GM12865 (cell line): Measurements from ENCODE around the gene AMT.
A peak's percentile ranks its signal among the peaks of the same experiment; 100 is the strongest.

Experiments
- DNase-seq: peaks from one replicate; pipeline ENCODE4 v3.0.0; 2010; ENCODE audit warnings: low read depth
- H3K4me3 ChIP-seq: 2 replicates; pipeline ENCODE4 v1.5.1; 2011; ENCODE audit warnings: mild to moderate bottlenecking, low read depth, low read length, control low read depth
- TF ChIP-seq, protein P1 (sequence below): IDR thresholded peaks from 2 replicates; pipeline ENCODE4 v1.5.1; 2011; ENCODE audit warnings: low read length, control low read depth, low read depth, inconsistent platforms; ENCODE audit not compliant: insufficient read depth; ENCODE audit errors: missing control alignments

AMT gene

DNA sequence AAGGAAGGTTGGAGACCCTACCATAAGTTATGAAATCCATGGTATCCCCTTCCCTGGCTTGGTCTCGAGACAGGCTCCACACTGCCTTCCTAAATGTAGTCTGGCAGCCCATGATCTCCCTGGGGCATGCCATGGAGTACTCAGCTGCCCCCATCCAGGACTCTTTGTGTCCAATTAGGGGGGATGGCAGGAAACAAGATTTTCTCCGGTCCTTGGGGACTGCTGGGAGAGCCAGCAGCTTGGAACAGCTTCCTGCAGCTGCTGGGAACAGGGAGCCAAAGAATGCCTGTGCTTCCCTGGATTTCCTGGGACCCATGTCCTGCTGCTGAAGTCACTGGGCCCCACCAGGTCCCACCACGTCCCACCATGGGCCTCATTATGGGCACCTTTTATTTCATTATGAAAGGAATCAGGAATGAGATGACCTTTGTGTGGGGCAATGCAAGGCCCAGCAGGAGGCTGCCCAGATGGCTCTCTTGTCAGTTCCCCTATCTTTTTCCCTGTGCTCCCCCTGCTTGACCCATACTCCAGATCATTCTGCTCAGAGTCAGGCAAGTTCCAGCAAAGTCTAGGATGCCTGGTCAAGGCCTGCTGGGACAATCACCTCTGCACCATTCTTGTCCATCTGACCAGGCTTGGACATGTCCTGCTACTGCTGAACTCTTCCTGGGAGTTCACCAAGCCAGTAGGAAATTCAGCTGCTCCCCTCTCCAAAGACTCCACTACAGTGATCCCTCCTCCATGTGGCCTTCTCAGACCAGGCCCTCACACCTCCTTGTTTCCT, 32.8 kb upstream of the AMT start:
- H3K4me3 ChIP-seq: no peak overlapping the region
- TF ChIP-seq, protein P1, sequence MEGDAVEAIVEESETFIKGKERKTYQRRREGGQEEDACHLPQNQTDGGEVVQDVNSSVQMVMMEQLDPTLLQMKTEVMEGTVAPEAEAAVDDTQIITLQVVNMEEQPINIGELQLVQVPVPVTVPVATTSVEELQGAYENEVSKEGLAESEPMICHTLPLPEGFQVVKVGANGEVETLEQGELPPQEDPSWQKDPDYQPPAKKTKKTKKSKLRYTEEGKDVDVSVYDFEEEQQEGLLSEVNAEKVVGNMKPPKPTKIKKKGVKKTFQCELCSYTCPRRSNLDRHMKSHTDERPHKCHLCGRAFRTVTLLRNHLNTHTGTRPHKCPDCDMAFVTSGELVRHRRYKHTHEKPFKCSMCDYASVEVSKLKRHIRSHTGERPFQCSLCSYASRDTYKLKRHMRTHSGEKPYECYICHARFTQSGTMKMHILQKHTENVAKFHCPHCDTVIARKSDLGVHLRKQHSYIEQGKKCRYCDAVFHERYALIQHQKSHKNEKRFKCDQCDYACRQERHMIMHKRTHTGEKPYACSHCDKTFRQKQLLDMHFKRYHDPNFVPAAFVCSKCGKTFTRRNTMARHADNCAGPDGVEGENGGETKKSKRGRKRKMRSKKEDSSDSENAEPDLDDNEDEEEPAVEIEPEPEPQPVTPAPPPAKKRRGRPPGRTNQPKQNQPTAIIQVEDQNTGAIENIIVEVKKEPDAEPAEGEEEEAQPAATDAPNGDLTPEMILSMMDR: no peak
- no peak for DNase-seq

- TF ChIP-seq, protein P1: peak; percentile 34
- peak; percentile 41 for DNase-seq
Measured at GRCh38 chr3:49454458-49454857, 32.2 kb upstream of the AMT start.

DNA sequence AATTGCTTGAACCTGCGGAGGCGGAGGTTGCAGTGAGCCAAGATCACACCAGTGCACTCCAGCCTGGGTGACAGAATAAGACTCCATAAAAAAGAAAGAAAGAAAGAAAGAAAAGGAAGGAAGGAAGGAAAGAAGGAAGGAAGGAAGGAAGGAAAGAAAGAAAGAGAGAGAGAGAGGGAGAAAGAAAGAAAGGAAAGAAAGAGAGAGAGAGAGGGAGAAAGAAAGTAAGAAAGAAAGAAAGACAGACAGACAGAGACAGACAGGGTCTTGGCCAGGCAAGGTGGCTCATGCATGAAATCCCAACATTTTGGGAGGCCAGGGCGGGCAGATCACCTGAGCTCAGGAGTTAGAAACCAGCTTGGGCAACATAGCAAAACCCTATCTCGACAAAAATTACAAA, 31.3 kb upstream of the AMT start:
- no peak for DNase-seq
- TF ChIP-seq, protein P1: no peak
- no peak overlapping the region for H3K4me3 ChIP-seq

More at GRCh38 chr3:49454458-49454857, 32.2 kb upstream of the AMT start:
- no peak overlapping the region for H3K4me3 ChIP-seq

DNA sequence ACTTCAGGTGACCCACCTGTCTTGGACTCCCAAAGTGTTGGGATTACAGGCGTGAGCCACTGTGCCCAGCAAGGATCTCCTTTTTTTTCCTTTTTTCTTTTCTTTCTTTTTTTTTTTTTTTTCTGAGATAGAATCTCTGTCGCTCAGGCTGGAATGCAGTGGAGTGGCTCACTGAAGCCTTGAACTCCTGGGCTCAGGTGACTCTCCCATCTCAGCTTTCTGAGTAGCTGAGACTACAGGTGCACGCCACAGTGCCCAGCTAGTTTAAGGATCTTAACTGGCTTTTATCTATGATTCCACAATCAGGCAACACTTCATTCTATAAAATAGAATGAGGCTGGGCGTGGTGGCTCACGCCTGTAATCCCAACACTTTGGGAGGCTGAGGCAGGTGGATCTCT, 23.1 kb upstream of the AMT start:
- no peak for DNase-seq
- TF ChIP-seq, protein P1: no peak
- H3K4me3 ChIP-seq: no peak overlapping the region

GRCh38 chr3:49434731-49435130, 12.5 kb upstream of the AMT start:
- DNase-seq: no peak
- TF ChIP-seq, protein P1: no peak
- H3K4me3 ChIP-seq: no peak overlapping the region

GRCh38 chr3:49428752-49429080, 6.4 kb upstream of the AMT start:
- TF ChIP-seq, protein P1: peak; percentile 2
- H3K4me3 ChIP-seq: peak overlapping the region; percentile 72
- no peak for DNase-seq

GRCh38 chr3:49427586-49427985, 5.3 kb upstream of the AMT start:
- no peak for DNase-seq
- H3K4me3 ChIP-seq: no peak overlapping the region
- TF ChIP-seq, protein P1: no peak
